GM18517 (cell line): ENCODE results near the gene CPE.
A peak's percentile ranks its signal among the peaks of the same experiment; 100 is the strongest.
"Not testable (repeated sequence)": the region's sequence is repeated elsewhere in the genome, so short reads cannot be mapped to it uniquely, and the experiment has no call there.

Experiments
- ATAC-seq: cut with Tn5 transposase; IDR thresholded peaks from one replicate; pipeline ENCODE4 v1.9.1; 2021; ENCODE audit warnings: mild to moderate bottlenecking, moderate library complexity; ENCODE audit not compliant: unreplicated experiment

The CPE gene

GRCh38 chr4:165378745-165379677, at the start of gene CPE:
Gene CPE, plus strand, starts transcription at chr4:165379008. Its CDS starts 214 bp downstream, at chr4:165379222.
- peak; percentile 74 for ATAC-seq

GRCh38 chr4:165330071-165330470, 48.7 kb upstream of the CPE start:
- ATAC-seq: no peak

GRCh38 chr4:165330666-165331065, 48.1 kb upstream of the CPE start:
- ATAC-seq: no peak

GRCh38 chr4:165331359-165331758, 47.4 kb upstream of the CPE start:
- ATAC-seq: no peak

GRCh38 chr4:165331823-165332222, 47.0 kb upstream of the CPE start:
- no peak for ATAC-seq

- ATAC-seq: no peak
Observed at GRCh38 chr4:165332502-165332901, 46.3 kb upstream of the CPE start.

GRCh38 chr4:165335163-165335703, 43.6 kb upstream of the CPE start:
- ATAC-seq: no peak

- no peak for ATAC-seq
Observed at GRCh38 chr4:165336743-165337142, 42.1 kb upstream of the CPE start.

- ATAC-seq: not testable (repeated sequence)
Observed at GRCh38 chr4:165342340-165342739, 36.5 kb upstream of the CPE start.

- ATAC-seq: no peak
Observed at GRCh38 chr4:165343353-165344191, 35.2 kb upstream of the CPE start.

- ATAC-seq: no peak
Observed at GRCh38 chr4:165345666-165346417, 33.0 kb upstream of the CPE start.

GRCh38 chr4:165347647-165348569, 30.9 kb upstream of the CPE start:
- ATAC-seq: no peak

GRCh38 chr4:165351359-165352130, 27.3 kb upstream of the CPE start:
- no peak for ATAC-seq

GRCh38 chr4:165355900-165356300, 22.9 kb upstream of the CPE start:
- no peak for ATAC-seq

- no peak for ATAC-seq
Observed at GRCh38 chr4:165359506-165359905, 19.3 kb upstream of the CPE start.

- no peak for ATAC-seq
Observed at GRCh38 chr4:165360041-165360695, 18.6 kb upstream of the CPE start.

GRCh38 chr4:165360985-165361670, 17.7 kb upstream of the CPE start:
- ATAC-seq: no peak

- no peak for ATAC-seq
Observed at GRCh38 chr4:165361810-165362209, 17.0 kb upstream of the CPE start.
